GM18861 (cell line): ENCODE data around the gene C11orf58.

ENCODE experiments used
- ATAC-seq: cut with Tn5 transposase; IDR thresholded peaks from one replicate; pipeline ENCODE4 v1.9.1; 2021; ENCODE audit not compliant: unreplicated experiment

The C11orf58 gene

DNA sequence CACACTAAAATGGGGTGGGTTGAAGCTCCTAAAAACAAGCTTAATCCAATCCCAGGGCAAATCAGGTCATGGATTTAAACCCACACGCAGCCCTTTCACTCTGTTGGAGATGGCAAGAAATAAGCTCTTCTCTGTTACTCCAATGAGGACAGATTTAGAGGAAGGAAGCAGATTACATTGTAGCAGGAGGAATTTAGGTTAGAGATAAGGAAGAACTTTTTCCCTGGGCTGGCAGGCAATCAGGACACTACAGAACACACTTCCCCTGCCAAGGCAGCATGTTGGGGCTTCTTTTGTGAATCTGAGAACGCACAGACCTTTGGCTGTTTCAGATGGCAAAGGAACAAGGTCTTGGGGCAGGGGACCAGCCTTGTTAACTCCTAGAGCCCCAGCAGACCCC lies 46.2 kb downstream of the C11orf58 start:
- ATAC-seq: no peak

- ATAC-seq: no peak
These were observed 47.2 kb downstream of the C11orf58 start for GRCh38 chr11:16785520-16786128.

GRCh38 chr11:16786131-16786530 lies 47.7 kb downstream of the C11orf58 start:
- ATAC-seq: no peak

GRCh38 chr11:16787035-16787742 lies 48.7 kb downstream of the C11orf58 start:
- ATAC-seq: no peak

GRCh38 chr11:16788141-16789062 lies 50.0 kb downstream of the C11orf58 start:
- peak; percentile 60 for ATAC-seq

GRCh38 chr11:16789063-16789420 lies 50.6 kb downstream of the C11orf58 start:
- no peak for ATAC-seq

DNA sequence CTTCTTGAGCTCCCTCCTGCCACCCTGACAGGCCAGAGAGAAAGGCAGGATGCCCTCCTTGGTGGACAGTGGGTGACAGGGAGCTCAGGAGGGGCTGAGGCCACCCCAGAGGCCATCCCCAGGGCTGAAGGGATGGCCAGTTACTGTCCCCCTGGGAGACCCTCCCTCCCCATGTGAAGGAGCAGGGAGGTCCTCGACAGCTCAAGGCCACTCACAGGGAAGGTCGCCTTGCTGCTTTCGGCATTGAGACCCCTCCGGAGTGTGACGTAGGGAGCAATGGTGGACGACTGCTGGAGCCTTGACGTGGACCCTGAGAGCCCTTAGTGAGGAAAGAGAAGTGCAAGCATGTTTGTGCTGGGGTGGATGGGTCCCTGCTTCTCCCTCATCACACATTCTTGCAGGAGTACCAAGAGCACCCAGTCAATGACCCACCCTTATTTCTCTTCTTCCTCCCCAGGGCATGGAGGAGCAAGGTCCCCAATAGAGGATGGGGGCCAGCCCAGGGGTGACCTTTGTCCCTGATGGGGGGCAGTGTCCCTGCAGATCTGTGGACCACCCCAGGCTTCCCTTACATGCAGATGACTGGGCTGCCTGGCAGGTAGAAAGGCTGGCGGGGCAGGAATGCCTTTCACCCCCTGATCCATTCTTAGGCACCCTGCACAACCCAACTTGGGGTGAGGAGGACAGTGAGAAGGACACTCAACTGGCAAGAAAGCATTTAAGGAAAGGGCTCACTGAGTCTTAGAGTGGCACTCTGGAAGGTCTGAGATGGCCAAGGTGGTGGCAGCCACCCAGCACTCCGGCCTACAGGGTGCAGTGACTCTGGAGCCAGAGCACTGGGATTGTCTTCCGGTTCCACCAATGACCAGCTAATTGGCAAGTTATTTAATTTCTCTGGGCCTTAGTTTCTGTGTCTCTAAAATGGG lies 51.4 kb downstream of the C11orf58 start:
- no peak for ATAC-seq

DNA sequence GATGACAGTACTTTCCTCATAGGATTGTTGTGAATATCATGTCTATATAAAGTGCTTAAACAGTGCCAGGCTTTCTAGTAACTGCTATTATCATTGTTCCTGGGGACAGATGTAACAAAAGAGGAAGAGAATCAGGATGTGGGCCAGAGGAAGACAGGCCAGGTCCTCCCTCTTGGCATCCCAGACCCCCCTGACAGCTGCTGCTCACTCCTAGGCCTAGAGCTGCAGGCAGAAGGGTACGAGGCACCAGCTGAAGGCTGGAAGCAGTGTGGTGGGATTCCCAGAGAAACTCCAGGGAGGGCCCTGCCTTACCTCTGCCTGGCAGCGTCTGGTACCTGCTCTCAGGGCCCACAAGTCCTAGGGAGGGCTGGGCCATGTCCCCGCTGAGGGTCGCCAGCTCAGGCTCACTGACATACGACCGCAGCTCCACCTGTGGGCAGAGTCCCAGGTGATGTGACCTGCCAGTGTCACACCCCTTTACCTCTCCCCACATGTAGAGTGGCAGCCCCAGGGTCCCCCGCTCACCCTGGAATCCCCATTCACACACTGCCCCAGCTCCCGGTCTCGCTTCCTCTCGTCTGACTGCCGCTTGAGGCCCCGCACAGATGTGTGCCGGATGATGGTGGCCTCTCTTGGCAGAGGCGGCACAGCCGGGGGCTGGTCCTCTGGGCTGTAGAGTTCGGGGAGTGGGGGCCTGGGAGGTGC lies 52.2 kb downstream of the C11orf58 start:
- ATAC-seq: no peak

DNA sequence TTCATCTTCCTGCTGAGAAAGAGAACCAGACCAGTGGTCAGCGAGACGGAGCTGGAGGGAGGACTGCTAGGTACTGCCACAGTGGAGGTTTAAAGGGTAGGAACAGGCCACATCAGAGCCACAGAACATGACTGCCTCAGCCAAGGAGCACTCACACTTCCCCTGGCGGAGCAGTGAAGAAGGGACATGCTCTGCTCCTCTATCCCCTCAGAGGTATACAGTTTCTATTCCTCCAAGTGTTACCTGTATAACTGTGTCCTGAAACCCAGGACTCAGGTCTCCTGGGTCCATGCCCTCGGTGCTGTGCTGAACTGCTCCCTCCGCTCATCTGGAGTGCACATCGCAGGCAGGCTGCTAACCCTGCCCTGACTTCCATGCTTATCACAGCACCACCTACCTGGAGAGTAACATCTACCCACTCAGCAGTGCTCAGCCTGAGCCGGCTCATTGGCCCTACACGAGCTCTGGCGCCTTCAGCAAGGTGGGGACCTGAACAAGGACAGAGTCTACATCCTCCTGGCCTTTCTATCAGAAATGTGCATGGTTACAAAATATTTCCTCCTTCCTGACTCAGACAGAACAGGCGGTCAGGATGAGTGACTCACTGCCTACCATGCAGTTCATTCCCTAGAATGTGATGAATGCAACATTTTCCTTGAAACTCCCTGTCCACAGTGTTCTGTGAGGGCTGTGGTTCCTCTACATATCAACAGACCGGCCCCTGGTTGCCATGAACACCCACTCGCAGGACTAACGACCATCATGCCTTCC lies 52.9 kb downstream of the C11orf58 start:
- ATAC-seq: no peak

DNA sequence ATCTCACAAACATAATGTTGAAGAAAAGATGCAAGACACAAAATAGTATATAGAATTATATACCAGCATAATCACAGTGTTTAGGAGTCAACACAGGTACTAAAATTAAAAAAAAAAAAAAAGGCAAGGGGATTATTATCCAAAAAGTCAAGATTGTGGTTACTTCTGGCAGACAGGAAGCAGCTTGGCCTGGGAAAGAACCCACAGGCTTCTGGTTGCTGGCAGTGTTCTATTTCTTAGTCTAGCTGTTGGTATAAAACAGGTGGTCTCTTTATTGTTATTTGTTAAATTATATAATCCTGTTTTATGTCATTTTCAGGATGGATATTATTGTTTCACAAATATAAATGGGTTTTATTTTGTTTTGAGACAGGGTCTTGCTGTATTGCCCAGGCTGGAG lies 54.0 kb downstream of the C11orf58 start:
- no peak for ATAC-seq

DNA sequence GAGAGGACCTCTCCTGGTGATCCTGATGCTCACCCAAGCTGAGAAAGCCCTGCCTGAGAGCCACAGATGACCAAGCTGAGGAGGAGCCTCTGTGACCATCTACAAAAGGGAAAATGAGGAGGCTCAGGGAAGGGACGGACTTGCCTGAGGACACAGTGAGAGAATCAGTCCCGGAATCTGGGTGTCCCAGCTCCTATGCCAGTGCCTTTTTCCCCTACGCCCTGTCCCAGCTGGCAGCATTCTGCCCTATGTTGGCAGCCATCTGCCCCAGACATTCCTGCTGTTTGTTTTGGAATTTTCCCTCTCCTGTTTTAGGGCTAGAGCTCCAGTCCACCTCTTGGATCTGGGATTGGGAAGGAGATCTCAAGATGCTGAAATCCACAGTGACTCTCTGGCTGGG lies 54.6 kb downstream of the C11orf58 start:
- ATAC-seq: no peak

GRCh38 chr11:16793511-16793910 lies 55.1 kb downstream of the C11orf58 start:
- no peak for ATAC-seq

DNA sequence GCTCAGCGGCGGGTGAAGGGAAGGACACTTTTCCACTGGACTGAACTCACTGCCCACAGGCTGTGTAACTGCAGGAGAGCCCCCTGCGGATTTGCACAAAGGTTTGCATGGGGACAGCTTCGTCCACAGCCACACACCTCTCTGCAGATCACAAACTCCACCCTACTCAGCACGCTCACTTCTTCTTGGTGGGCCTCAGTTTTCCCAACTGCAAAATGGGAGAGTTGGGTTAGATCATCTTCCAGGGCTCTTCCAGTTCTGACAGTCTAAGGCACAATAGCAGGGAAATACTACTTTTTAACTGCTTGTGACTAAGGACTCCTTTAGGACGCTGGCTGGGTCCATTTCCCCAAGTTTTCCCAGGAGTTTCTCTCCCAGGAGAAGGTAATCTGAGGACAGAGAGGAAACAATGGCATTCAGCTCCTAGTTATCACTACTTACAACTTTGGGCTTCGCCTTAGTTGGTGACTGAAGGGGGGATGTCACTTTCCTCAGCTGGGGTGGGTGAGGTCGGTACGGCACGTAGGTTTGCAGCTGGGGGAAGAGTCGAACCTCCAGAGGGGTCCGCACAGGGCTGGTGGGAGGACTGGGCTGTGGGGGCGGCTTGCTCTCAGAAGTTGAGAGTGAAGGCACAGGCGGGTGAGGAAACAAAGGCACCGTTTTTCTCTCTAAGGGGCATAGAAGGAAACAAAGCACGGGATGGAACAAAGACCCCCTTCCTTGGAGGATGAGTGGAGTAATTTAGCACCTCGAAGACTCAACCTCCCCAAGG lies 55.8 kb downstream of the C11orf58 start:
- no peak for ATAC-seq

- ATAC-seq: no peak
These were observed 56.7 kb downstream of the C11orf58 start for GRCh38 chr11:16795146-16795545.

GRCh38 chr11:16796311-16796710 lies 57.9 kb downstream of the C11orf58 start:
- no peak for ATAC-seq

GRCh38 chr11:16797776-16798175 lies 59.3 kb downstream of the C11orf58 start:
- no peak for ATAC-seq

GRCh38 chr11:16799221-16799620 lies 60.8 kb downstream of the C11orf58 start:
- no peak for ATAC-seq

DNA sequence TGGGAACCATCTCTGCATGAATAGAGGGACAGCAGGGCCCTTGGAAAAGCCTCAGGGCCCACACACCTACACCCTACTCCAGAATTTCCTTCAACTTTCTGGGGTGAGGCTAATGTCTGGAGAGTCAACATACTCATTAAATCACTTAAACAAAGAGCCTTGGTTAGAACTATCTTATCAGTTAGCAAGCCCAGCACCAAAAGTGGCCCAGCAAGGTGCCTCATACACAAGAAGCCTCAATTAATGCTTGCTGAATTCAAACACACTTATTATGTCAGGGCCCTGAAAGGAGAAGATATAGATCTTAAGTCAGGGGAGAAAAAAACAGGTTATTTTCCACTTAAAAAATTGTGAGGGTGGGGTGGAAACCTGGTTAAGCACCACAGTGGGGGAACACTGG lies 61.4 kb downstream of the C11orf58 start:
- no peak for ATAC-seq

DNA sequence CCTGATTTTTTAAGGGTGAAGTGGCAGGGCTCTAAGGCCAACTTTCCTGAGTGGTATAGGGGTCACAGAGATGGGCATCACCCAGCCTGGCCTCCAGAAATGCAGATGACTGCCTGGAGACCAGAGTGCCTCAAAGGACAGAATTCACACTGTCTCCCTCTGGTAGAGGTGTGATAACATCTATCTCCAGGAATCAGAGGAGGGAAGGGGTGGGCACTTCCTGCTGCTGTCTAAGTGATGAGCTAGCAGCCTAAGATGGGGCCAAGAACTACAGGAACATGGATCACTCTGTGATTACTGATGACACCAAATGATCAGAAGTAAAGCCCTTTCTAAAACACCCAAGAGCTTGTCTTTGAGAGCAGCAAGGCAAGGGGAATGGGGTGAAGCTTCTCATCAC lies 61.9 kb downstream of the C11orf58 start:
- no peak for ATAC-seq
